Measurements from ENCODE around the gene ATP5PO.

The ATP5PO gene

DNA sequence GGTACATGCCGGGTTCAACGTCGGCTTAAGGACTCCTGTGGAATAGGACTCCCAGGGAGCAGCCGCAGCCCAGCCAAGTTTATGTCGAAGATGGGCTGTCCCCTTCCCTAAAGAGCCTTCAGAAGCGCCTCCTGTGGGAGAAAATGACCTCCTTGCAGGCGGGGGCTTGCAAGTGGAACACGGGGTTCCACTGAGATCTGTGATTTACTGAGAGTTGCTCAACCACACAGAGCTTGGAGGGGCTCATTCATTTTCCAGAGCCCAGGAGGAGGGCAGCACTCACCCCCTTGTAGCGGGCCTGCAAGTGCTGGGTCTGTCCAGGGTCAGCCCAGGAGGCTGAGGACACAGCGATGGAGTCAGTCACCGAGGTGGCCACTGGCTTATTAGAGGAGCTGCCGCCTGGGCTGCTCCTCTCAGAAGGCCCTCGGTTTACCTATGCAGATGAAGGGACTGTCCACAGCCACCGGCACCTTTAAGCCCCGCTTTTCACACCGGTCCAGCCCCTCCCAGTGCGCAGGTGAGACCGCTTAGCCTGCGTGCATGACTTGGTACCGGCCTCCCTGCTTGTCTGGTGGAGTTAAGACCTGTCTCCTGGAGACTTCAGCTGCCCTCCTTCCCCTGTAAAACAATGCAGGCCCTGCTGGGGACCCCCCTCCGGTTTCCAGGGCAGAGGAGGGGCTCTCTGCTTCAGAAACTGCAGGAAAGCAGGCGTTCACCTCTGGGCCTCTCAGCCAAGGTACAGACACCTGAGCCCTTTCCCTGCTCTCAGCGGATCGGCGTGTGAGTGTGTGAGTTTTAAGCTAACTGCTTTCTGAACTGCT lies 57.5 kb downstream of the ATP5PO start:
- H3K4me3 Mint-ChIP-seq = no peak overlapping the region
- peaks cover 34% of the 10 kb centered on the region for H3K27me3 Mint-ChIP-seq
- H3K9me3 Mint-ChIP-seq = no peaks in the 10 kb centered on the region
- no peak for ATAC-seq
- no peak overlapping the region for H3K27ac Mint-ChIP-seq
- H3K4me1 Mint-ChIP-seq = no peaks in the 10 kb centered on the region
- no peaks in the 10 kb centered on the region for H3K36me3 Mint-ChIP-seq

DNA sequence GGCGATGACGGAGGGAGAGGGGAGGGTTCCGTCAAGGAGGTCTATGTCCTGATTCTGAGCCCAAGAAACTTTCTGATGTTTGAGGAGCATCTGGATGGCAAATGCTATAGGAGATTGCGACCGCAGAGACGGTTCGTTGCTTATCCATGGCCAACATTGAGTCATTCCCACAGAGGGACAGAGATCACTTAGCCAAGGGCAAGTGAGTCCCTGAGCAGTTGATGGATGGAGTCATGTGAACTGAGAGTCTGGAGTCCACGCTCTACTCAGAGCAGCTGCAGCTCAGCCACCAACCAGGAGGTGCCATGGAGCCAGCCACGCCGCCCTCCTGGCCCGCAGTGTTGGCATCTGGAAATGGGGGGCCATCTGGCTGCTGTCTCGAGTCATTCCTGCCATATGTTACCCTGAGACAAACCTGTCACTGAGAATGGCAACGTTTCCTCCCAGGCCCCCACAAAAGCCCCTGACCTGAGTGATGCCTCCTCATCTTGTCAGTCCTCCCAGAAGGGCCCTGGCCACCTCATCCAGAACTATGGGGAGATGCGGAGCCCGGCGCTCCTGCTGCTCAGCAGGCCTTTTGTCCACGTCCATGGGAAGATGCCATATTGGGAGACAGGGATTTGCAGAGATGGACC lies 58.6 kb downstream of the ATP5PO start:
- H3K36me3 Mint-ChIP-seq = no peaks in the 10 kb centered on the region
- no peak overlapping the region for H3K27ac Mint-ChIP-seq
- no peaks in the 10 kb centered on the region for H3K4me1 Mint-ChIP-seq
- no peak for ATAC-seq
- H3K4me3 Mint-ChIP-seq = no peak overlapping the region
- peaks cover 29% of the 10 kb centered on the region for H3K27me3 Mint-ChIP-seq
- H3K9me3 Mint-ChIP-seq = no peaks in the 10 kb centered on the region

DNA sequence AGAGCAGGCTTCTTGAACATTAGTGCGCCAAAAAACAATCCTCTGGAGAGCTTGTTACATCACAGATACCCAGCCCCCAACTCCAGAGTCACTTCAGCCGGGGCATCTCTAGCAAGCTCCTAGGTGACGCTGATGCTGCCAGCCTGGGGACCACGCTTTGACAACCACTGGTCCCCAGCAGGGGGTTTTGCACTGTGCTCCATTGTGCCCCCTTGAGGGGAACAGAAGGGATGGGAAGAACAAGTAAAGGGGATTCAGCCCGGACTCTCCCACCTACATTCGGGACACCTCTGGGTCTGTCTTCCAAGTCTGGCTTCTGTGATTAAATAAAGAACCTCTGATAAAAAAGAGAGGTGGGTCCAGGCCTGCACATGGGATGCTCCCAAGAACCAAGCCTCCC lies 60.4 kb downstream of the ATP5PO start:
- Mint-ChIP-seq H3K36me3 (no peaks in the 10 kb centered on the region), H3K4me1 (no peaks in the 10 kb centered on the region), H3K27me3 (peaks cover 27% of the 10 kb centered on the region), H3K4me3 (no peak overlapping the region), H3K27ac (no peak overlapping the region), H3K9me3 (no peaks in the 10 kb centered on the region)
- no peak for ATAC-seq

DNA sequence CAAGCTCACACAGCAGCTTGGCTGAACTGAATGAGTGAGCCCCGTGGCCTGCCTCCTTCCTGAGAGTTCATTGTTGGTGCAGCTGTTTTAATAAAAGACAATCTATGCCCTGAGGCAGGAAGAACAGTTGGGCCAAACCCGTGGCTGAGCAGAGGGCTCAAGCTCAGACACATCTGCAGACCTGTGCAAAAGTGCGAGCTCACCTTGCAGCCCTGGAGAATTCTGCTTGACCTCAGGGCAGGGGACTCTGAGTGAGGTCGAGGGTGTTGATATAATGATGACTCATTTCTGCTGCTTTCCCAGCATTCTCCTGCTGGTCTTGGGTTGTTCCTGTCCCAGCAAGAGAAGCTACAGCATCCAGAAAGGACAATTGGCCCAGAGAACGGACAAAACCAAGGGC lies 61.0 kb downstream of the ATP5PO start:
- Mint-ChIP-seq H3K27ac (no peak overlapping the region), H3K4me3 (no peak overlapping the region), H3K36me3 (no peaks in the 10 kb centered on the region), H3K4me1 (no peaks in the 10 kb centered on the region), H3K27me3 (peaks cover 25% of the 10 kb centered on the region), H3K9me3 (no peaks in the 10 kb centered on the region)
- ATAC-seq = no peak
